Measurements from ENCODE around the gene CNDP1.

The CNDP1 gene

GRCh38 chr18:74509856-74510769 is 24.2 kb upstream of the CNDP1 start:
- in situ Hi-C loops (cut with HindIII; ENCODE audit: low pct_unique_long_range_greater_than_20kb, low sequenced_read_pairs), result no loop called here
- TF ChIP-seq JUND (IDR thresholded peaks at IDR 0.05; ENCODE audit: low read depth), result no peak
- no peak for DNase-seq (ENCODE audit: low read depth in 1 of 2, low spot score in 1 of 2)

GRCh38 chr18:74510770-74511095 is 23.6 kb upstream of the CNDP1 start:
- no peak for TF ChIP-seq JUND (IDR thresholded peaks at IDR 0.05; ENCODE audit: low read depth)
- in situ Hi-C loops (cut with HindIII; ENCODE audit: low pct_unique_long_range_greater_than_20kb, low sequenced_read_pairs), result no loop called here
- DNase-seq (ENCODE audit: low read depth in 1 of 2, low spot score in 1 of 2), result no peak

GRCh38 chr18:74511823-74512222 is 22.5 kb upstream of the CNDP1 start:
- no peak for DNase-seq (ENCODE audit: low read depth in 1 of 2, low spot score in 1 of 2)
- in situ Hi-C loops (cut with HindIII; ENCODE audit: low pct_unique_long_range_greater_than_20kb, low sequenced_read_pairs), result no loop called here
- no peak for TF ChIP-seq JUND (IDR thresholded peaks at IDR 0.05; ENCODE audit: low read depth)

GRCh38 chr18:74512321-74513053 is 21.8 kb upstream of the CNDP1 start:
- TF ChIP-seq JUND (IDR thresholded peaks at IDR 0.05; ENCODE audit: low read depth), result no peak
- no peak for DNase-seq (ENCODE audit: low read depth in 1 of 2, low spot score in 1 of 2)
- in situ Hi-C loops (cut with HindIII; ENCODE audit: low pct_unique_long_range_greater_than_20kb, low sequenced_read_pairs), result no loop called here

- in situ Hi-C loops (cut with HindIII; ENCODE audit: low pct_unique_long_range_greater_than_20kb, low sequenced_read_pairs), result no loop called here
- DNase-seq (ENCODE audit: low read depth in 1 of 2, low spot score in 1 of 2), result no peak
- TF ChIP-seq JUND (IDR thresholded peaks at IDR 0.05; ENCODE audit: low read depth), result no peak
Observed at GRCh38 chr18:74513149-74513882, 21.0 kb upstream of the CNDP1 start.

- TF ChIP-seq JUND (IDR thresholded peaks at IDR 0.05; ENCODE audit: low read depth), result no peak
- in situ Hi-C loops (cut with HindIII; ENCODE audit: low pct_unique_long_range_greater_than_20kb, low sequenced_read_pairs), result no loop called here
- no peak for DNase-seq (ENCODE audit: low read depth in 1 of 2, low spot score in 1 of 2)
Observed at GRCh38 chr18:74513883-74514205, 20.5 kb upstream of the CNDP1 start.

- in situ Hi-C loops (cut with HindIII; ENCODE audit: low pct_unique_long_range_greater_than_20kb, low sequenced_read_pairs), result no loop called here
- DNase-seq (ENCODE audit: low read depth in 1 of 2, low spot score in 1 of 2), result no peak
- no peak for TF ChIP-seq JUND (IDR thresholded peaks at IDR 0.05; ENCODE audit: low read depth)
Observed at GRCh38 chr18:74514860-74515495, 19.3 kb upstream of the CNDP1 start.

GRCh38 chr18:74515620-74516231 is 18.6 kb upstream of the CNDP1 start:
- TF ChIP-seq JUND (IDR thresholded peaks at IDR 0.05; ENCODE audit: low read depth), result no peak
- in situ Hi-C loops (cut with HindIII; ENCODE audit: low pct_unique_long_range_greater_than_20kb, low sequenced_read_pairs), result no loop called here

GRCh38 chr18:74516271-74517235 is 17.7 kb upstream of the CNDP1 start:
- DNase-seq (ENCODE audit: low read depth in 1 of 2, low spot score in 1 of 2), result no peak
- TF ChIP-seq JUND (IDR thresholded peaks at IDR 0.05; ENCODE audit: low read depth), result no peak
- in situ Hi-C loops (cut with HindIII; ENCODE audit: low pct_unique_long_range_greater_than_20kb, low sequenced_read_pairs), result no loop called here

More at GRCh38 chr18:74515620-74516231, 18.6 kb upstream of the CNDP1 start:
- DNase-seq (ENCODE audit: low read depth in 1 of 2, low spot score in 1 of 2), result no peak

GRCh38 chr18:74517236-74517630 is 17.1 kb upstream of the CNDP1 start:
- no peak for TF ChIP-seq JUND (IDR thresholded peaks at IDR 0.05; ENCODE audit: low read depth)
- no peak for DNase-seq (ENCODE audit: low read depth in 1 of 2, low spot score in 1 of 2)
- in situ Hi-C loops (cut with HindIII; ENCODE audit: low pct_unique_long_range_greater_than_20kb, low sequenced_read_pairs), result no loop called here
